ENCODE results near the gene TMEM204. TPM values are rescaled to one million over a fixed set of nuclear protein-coding genes. Genes with fewer than 3 reads are reported as not detected.

The TMEM204 gene
- total RNA-seq, 2 donors from 2014 or later: 26.7 to 29.4 TPM

- intact Hi-C loops (cut with DNase I): no loop called here
- DNase-seq: peak; percentile 80
- peak; percentile 68 to 83 for ATAC-seq
Measured at GRCh38 chr16:1545044-1546040, 11.9 kb downstream of the TMEM204 start.

- no peak for DNase-seq
- ATAC-seq: no peak
- intact Hi-C loops (cut with DNase I): no loop called here
Measured at GRCh38 chr16:1546430-1546829, 13.0 kb downstream of the TMEM204 start.

- DNase-seq: no peak
- ATAC-seq: peak; percentile 11 to 19
- intact Hi-C loops (cut with DNase I): no loop called here
Measured at GRCh38 chr16:1548233-1548632, 14.8 kb downstream of the TMEM204 start.

- no peak for DNase-seq
- intact Hi-C loops (cut with DNase I): no loop called here
- ATAC-seq: no peak
Measured at GRCh38 chr16:1548727-1549126, 15.3 kb downstream of the TMEM204 start.

GRCh38 chr16:1550069-1550468 lies 16.6 kb downstream of the TMEM204 start:
- DNase-seq (no peak), ATAC-seq (peak; percentile 22 to 25)
- intact Hi-C loops (cut with DNase I): no loop called here

- ATAC-seq: no peak
- intact Hi-C loops (cut with DNase I): no loop called here
- DNase-seq: no peak
Measured at GRCh38 chr16:1550696-1551095, 17.2 kb downstream of the TMEM204 start.

GRCh38 chr16:1551166-1551565 lies 17.7 kb downstream of the TMEM204 start:
- intact Hi-C loops (cut with DNase I): no loop called here
- no peak for ATAC-seq
- no peak for DNase-seq

GRCh38 chr16:1552129-1552528 lies 18.7 kb downstream of the TMEM204 start:
- intact Hi-C loops (cut with DNase I): no loop called here
- ATAC-seq (no peak), DNase-seq (no peak)

GRCh38 chr16:1553946-1554825 lies 20.7 kb downstream of the TMEM204 start:
- DNase-seq: no peak
- intact Hi-C loops (cut with DNase I): no loop called here
- peak in 1 of 2 donors; percentile 10 for ATAC-seq

GRCh38 chr16:1554826-1555445 lies 21.5 kb downstream of the TMEM204 start:
- no peak for DNase-seq
- no peak for ATAC-seq
- intact Hi-C loops (cut with DNase I): no loop called here

- intact Hi-C loops (cut with DNase I): no loop called here
- DNase-seq (no peak), ATAC-seq (no peak)
Measured at GRCh38 chr16:1556254-1556653, 22.8 kb downstream of the TMEM204 start.

GRCh38 chr16:1557074-1557473 lies 23.6 kb downstream of the TMEM204 start:
- intact Hi-C loops (cut with DNase I): no loop called here
- DNase-seq (no peak), ATAC-seq (no peak)

GRCh38 chr16:1557576-1557975 lies 24.1 kb downstream of the TMEM204 start:
- intact Hi-C loops (cut with DNase I): no loop called here
- ATAC-seq: no peak
- no peak for DNase-seq

GRCh38 chr16:1559446-1559975 lies 26.0 kb downstream of the TMEM204 start:
- DNase-seq: no peak
- intact Hi-C loops (cut with DNase I): no loop called here
- no peak for ATAC-seq

GRCh38 chr16:1560153-1560552 lies 26.7 kb downstream of the TMEM204 start:
- DNase-seq: no peak
- no peak for ATAC-seq
- intact Hi-C loops (cut with DNase I): no loop called here

- ATAC-seq: no peak
- intact Hi-C loops (cut with DNase I): no loop called here
- no peak for DNase-seq
Measured at GRCh38 chr16:1560866-1561265, 27.4 kb downstream of the TMEM204 start.

GRCh38 chr16:1561266-1561665 lies 27.8 kb downstream of the TMEM204 start:
- DNase-seq (no peak), ATAC-seq (no peak)
- intact Hi-C loops (cut with DNase I): no loop called here

GRCh38 chr16:1561836-1562235 lies 28.4 kb downstream of the TMEM204 start:
- DNase-seq: no peak
- intact Hi-C loops (cut with DNase I): no loop called here
- no peak for ATAC-seq

GRCh38 chr16:1563786-1564185 lies 30.3 kb downstream of the TMEM204 start:
- ATAC-seq (no peak), DNase-seq (no peak)
- intact Hi-C loops (cut with DNase I): no loop called here

Data from left cardiac atrium (tissue), 4 donors.